PC-9 (cell line): ENCODE measurements around the gene CAPZB. TPM values are rescaled to one million over a fixed set of nuclear protein-coding genes. Genes with fewer than 3 reads are reported as not detected.
A peak's percentile ranks its signal among the peaks of the same experiment; 100 is the strongest.

ENCODE experiments used
- BruUV-seq: library from RNA; stranded (reverse); fragments of 400-500 nt; replicated peaks from 2 replicates; lab custom pipeline; 2021; lab: Mats Ljungman, UMichigan
- CTCF ChIA-PET: fragments of 300-600 bp; sonication (Branson Sonifier 250); formaldehyde crosslinking; loops from one replicate; lab custom pipeline; 2022; ENCODE audit warnings: antibody characterized with exemption; lab: Charles Lee
- POLR2A ChIA-PET: fragments of 300-600 bp; sonication (Branson Sonifier 250); formaldehyde crosslinking; loops from one replicate; lab custom pipeline; 2022; ENCODE audit warnings: antibody characterized with exemption; ENCODE audit not compliant: unreplicated experiment; lab: Charles Lee
- DNase-seq, 2 experiments: peaks; one replicate each; pipeline versions ENCODE4 v3.0.0 to v3.0.0-alpha.2; 2015 to 2022; ENCODE audit warnings: mixed read lengths in 1 of 2
- H2AFZ ChIP-seq: fragments of 200-600 bp; sonication (generic); 2 replicates; pipeline ENCODE4 v1.8.1; 2017; ENCODE audit warnings: antibody characterized with exemption
- H3F3A ChIP-seq: fragments of 200-600 bp; sonication (generic); 2 replicates; pipeline ENCODE4 v1.8.1; 2017; ENCODE audit warnings: antibody characterized with exemption, mild to moderate bottlenecking, low read depth; ENCODE audit not compliant: insufficient read depth
- H3K27ac ChIP-seq: fragments of 200-600 bp; sonication (generic); 2 replicates; pipeline ENCODE4 v1.6.1; 2016; ENCODE audit warnings: mixed run types
- H3K27me3 ChIP-seq: fragments of 200-600 bp; sonication (generic); 2 replicates; pipeline ENCODE4 v1.6.1; 2016; ENCODE audit warnings: low read depth, mixed run types; ENCODE audit not compliant: insufficient read depth
- H3K36me3 ChIP-seq: fragments of 200-600 bp; sonication (generic); 2 replicates; pipeline ENCODE4 v1.6.1; 2016; ENCODE audit warnings: low read depth, mixed run types
- H3K4me1 ChIP-seq: fragments of 200-600 bp; sonication (generic); replicated peaks from 2 replicates; pipeline ENCODE4 v1.6.1; 2016; ENCODE audit warnings: mixed run types; ENCODE audit not compliant: insufficient read depth
- H3K4me2 ChIP-seq: fragments of 200-600 bp; sonication (generic); 2 replicates; pipeline ENCODE4 v1.6.1; 2017; ENCODE audit warnings: mixed run types
- H3K4me3 ChIP-seq: fragments of 200-600 bp; sonication (generic); 2 replicates; pipeline ENCODE4 v1.6.1; 2016; ENCODE audit warnings: mixed run types
- H3K79me2 ChIP-seq: fragments of 200-600 bp; sonication (generic); 2 replicates; pipeline ENCODE4 v1.6.1; 2017; ENCODE audit warnings: low read depth, mixed run types
- H3K9me2 ChIP-seq: fragments of 200-600 bp; sonication (generic); 2 replicates; pipeline ENCODE4 v1.8.1; 2017; ENCODE audit warnings: mild to moderate bottlenecking; ENCODE audit not compliant: insufficient read depth
- H3K9me3 ChIP-seq: fragments of 200-600 bp; sonication (generic); 2 replicates; pipeline ENCODE4 v1.8.1; 2016; ENCODE audit warnings: low read depth; ENCODE audit not compliant: insufficient read depth
- H4K20me1 ChIP-seq: fragments of 200-600 bp; sonication (generic); 2 replicates; pipeline ENCODE4 v1.8.1; 2017; ENCODE audit not compliant: insufficient read depth
- EZH2 ChIP-seq: fragments of 200-600 bp; sonication (generic); IDR thresholded peaks from 2 replicates; pipeline ENCODE4 v1.8.0; 2017; ENCODE audit warnings: antibody characterized with exemption, low read depth
- intact Hi-C: fragments of 100-400 bp; cut with micrococcal nuclease; formaldehyde crosslinking; loops from one replicate; pipeline ENCODE4 v1.10.0; 2022; ENCODE audit not compliant: unreplicated experiment
- total RNA-seq: library from RNA; stranded (reverse); gene quantifications from 2 replicates; pipeline ENCODE4 v1.2.3, GENCODE V29; 2021
- TF ChIP-seq, protein P1 (sequence below): fragments of 200-600 bp; sonication (generic); conservative IDR thresholded peaks from 2 replicates; pipeline ENCODE4 v1.6.1; 2017; ENCODE audit warnings: mixed run types, antibody characterized with exemption, mild to moderate bottlenecking, moderate library complexity

The CAPZB gene
- total RNA-seq, 1 experiment from 2014 or later, result 222 TPM

DNA sequence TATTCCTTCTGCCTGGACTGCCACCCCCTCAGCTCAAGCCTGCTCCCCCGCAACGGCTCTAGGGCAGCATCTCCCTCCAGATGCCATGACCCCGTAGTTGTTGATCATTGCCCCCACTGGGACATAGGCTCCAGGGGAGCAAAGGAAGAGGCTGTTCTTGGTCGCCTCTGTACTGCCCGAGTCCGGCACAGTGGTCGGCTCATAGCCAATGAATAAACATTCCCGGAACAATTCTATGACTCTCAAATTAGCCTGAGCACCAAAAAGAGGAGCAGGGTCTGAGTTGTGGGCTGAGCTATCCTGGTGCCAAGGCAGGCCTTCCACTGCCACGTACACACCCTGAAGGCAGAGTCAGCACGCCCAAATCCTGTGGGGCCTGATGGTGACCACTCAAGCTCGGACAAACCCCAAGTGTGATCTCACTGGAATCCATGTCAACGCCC, 33.1 kb downstream of the CAPZB start:
- Histone ChIP-seq H3K79me2 (peaks cover 73% of the 10 kb centered on the region), H3K27me3 (no peaks in the 10 kb centered on the region), H4K20me1 (peaks cover 30% of the 10 kb centered on the region), H3K27ac (no peak overlapping the region), H3K9me3 (no peaks in the 10 kb centered on the region), H2AFZ (no peak overlapping the region), H3K4me2 (no peak overlapping the region), H3K9me2 (no peaks in the 10 kb centered on the region), H3K4me3 (no peak overlapping the region), H3F3A (peaks cover 29% of the 10 kb centered on the region), H3K4me1 (peaks cover 34% of the 10 kb centered on the region), H3K36me3 (no peaks in the 10 kb centered on the region)
- ChIA-PET POLR2A (no interaction called here), CTCF (no interaction called here)
- intact Hi-C loops, result no loop called here
- TF ChIP-seq EZH2, result no peak
- TF ChIP-seq, protein P1, sequence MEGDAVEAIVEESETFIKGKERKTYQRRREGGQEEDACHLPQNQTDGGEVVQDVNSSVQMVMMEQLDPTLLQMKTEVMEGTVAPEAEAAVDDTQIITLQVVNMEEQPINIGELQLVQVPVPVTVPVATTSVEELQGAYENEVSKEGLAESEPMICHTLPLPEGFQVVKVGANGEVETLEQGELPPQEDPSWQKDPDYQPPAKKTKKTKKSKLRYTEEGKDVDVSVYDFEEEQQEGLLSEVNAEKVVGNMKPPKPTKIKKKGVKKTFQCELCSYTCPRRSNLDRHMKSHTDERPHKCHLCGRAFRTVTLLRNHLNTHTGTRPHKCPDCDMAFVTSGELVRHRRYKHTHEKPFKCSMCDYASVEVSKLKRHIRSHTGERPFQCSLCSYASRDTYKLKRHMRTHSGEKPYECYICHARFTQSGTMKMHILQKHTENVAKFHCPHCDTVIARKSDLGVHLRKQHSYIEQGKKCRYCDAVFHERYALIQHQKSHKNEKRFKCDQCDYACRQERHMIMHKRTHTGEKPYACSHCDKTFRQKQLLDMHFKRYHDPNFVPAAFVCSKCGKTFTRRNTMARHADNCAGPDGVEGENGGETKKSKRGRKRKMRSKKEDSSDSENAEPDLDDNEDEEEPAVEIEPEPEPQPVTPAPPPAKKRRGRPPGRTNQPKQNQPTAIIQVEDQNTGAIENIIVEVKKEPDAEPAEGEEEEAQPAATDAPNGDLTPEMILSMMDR, result no peak
- BruUV-seq, result no TSS peak
- no peak for DNase-seq

DNA sequence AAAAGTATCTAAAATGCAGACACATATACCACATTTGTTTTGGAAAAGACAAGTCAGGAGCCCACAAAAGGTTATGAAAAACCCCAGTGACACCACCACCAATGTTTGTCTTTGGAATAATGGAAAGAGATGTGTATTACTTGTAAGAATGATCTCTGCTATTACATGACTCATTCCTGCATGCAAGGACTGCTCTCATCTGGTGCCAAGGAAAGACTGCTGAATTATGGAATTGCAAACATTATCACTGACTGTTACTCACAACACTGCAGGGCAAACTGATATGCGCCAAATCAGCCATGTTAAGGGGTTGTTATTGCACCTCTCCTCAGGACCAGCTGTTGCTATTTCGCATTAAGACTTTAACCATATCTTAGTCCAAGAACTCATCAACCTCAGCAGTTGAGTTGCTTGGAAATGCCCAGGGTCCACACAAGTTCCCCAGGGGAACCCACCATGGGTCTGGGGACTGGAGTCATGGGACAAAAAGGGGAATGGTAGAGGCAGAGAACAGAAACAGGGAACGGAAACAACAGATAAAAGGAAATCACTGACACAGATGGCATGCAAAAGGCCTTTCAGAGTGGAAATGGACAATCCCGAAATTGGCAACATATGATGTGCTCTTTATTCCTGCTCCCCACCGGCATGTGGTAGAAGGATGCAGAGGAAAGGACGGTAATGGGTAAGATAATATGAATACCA, 34.4 kb downstream of the CAPZB start:
- no peaks in the 10 kb centered on the region for H3K36me3 ChIP-seq
- no peak overlapping the region for H2AFZ ChIP-seq
- H3K9me2 ChIP-seq, result no peaks in the 10 kb centered on the region
- peak overlapping the region; percentile 38; the same call in 1 of the 2 replicates for H3K4me2 ChIP-seq
- TF ChIP-seq, protein P1, result no peak
- no peak for TF ChIP-seq EZH2
- CTCF ChIA-PET, result no interaction called here
- H3K4me3 ChIP-seq, result no peak overlapping the region
- H3K79me2 ChIP-seq, result peaks cover 71% of the 10 kb centered on the region
- no peaks in the 10 kb centered on the region for H3K9me3 ChIP-seq
- H3K4me1 ChIP-seq, result peaks cover 37% of the 10 kb centered on the region
- POLR2A ChIA-PET, result no interaction called here
- peaks cover 30% of the 10 kb centered on the region for H4K20me1 ChIP-seq
- DNase-seq, result peak; percentile 25 to 88
- peaks cover 29% of the 10 kb centered on the region for H3F3A ChIP-seq
- no peaks in the 10 kb centered on the region for H3K27me3 ChIP-seq
- intact Hi-C loops, result no loop called here
- H3K27ac ChIP-seq, result peak overlapping the region; percentile 3; the same call in 1 of the 2 replicates
- BruUV-seq, result no TSS peak

DNA sequence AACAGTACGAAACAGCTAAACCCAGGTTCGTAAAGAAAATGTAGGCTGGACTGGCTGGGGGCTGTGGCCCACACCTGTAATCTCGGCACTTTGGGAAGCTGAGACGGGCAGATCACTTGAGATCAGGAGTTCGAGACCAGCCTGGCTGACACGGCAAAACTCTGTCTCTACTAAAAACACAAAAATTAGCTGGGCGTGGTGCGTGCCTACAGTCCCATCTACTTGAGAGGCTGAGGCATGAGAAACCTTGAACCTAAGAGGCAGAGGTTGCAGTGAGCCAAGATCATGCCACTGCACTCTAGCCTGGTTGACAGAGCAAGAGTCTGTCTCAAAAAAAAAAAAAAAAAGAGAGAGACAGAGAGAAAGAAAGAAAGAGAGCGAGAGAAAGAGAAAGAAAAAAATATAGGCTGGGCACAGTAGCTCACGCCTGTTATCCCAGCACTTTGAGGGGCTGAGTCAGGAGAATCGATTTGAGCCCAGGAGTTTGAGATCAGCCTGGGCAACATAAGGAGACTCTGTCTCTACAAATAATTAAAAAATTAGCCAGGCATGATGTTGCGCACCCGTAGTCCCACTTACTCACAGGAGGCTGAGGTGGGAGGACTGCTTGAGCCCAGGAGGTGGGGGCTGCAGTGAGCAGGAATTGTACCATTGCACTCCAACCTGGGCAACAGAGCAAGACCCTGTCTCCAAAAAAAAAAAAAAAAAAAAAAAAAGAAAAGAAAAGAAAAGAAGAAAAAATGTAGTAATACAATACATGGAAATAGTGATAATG, 35.7 kb downstream of the CAPZB start:
- H2AFZ ChIP-seq, result no peak overlapping the region
- CTCF ChIA-PET, result no interaction called here
- peaks cover 40% of the 10 kb centered on the region for H3K4me1 ChIP-seq

More for the DNA sequence above, 35.7 kb downstream of the CAPZB start:
- Histone ChIP-seq H3K9me3 (no peaks in the 10 kb centered on the region), H3K4me2 (no peak overlapping the region), H3K79me2 (peaks cover 69% of the 10 kb centered on the region), H3K4me3 (no peak overlapping the region), H3K27ac (no peak overlapping the region), H3F3A (peaks cover 34% of the 10 kb centered on the region), H4K20me1 (peaks cover 23% of the 10 kb centered on the region; the same call in 1 of the 2 replicates), H3K27me3 (no peaks in the 10 kb centered on the region), H3K36me3 (no peaks in the 10 kb centered on the region), H3K9me2 (no peaks in the 10 kb centered on the region)
- no TSS peak for BruUV-seq
- no peak for TF ChIP-seq EZH2
- TF ChIP-seq, protein P1, result no peak
- POLR2A ChIA-PET, result no interaction called here
- DNase-seq, result no peak
- intact Hi-C loops, result loop anchor here (2.0 kb wide), 1 partner anchor 147 kb away; a partner anchor contains a TSS
